ENCODE measurements around the gene POC5. TPM values are rescaled to one million over a fixed set of nuclear protein-coding genes. Genes with fewer than 3 reads are reported as not detected.

POC5 gene
- total and polyA plus RNA-seq, 11 donors: 3.4 to 6.7 (median 4.8) TPM

DNA sequence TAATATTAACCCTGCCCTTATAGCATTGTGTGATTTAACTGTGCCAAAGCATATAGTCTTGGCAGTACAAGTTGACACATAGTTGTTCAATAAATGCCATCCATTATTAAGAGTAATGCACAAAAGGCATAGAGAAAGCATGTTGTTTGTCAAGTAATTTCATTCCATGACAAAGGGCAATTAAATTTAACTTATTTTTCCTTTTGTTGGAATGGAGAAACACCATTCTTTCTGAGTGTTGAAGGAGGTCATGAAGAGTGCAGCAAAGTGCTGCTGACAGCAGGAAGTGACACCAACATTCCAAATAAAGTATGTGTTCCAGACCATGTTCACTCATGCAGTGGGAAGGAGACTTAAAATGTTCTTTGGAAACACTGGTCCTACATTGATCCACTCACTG lies 76.8 kb downstream of the POC5 start:
- TF ChIP-seq POLR2A (IDR thresholded peaks at IDR 0.05): no peak
- TF ChIP-seq, protein P1, sequence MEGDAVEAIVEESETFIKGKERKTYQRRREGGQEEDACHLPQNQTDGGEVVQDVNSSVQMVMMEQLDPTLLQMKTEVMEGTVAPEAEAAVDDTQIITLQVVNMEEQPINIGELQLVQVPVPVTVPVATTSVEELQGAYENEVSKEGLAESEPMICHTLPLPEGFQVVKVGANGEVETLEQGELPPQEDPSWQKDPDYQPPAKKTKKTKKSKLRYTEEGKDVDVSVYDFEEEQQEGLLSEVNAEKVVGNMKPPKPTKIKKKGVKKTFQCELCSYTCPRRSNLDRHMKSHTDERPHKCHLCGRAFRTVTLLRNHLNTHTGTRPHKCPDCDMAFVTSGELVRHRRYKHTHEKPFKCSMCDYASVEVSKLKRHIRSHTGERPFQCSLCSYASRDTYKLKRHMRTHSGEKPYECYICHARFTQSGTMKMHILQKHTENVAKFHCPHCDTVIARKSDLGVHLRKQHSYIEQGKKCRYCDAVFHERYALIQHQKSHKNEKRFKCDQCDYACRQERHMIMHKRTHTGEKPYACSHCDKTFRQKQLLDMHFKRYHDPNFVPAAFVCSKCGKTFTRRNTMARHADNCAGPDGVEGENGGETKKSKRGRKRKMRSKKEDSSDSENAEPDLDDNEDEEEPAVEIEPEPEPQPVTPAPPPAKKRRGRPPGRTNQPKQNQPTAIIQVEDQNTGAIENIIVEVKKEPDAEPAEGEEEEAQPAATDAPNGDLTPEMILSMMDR (IDR thresholded peaks at IDR 0.05): no peak
- Histone ChIP-seq H3K27me3 (no peaks in the 10 kb centered on the region), H3K27ac (no peak overlapping the region), H3K4me3 (no peak overlapping the region), H3K36me3 (no peaks in the 10 kb centered on the region), H3K9me3 (peaks cover 0 to 19% (median 1%) of the 10 kb centered on the region in 12 donors), H3K4me1 (no peaks in the 10 kb centered on the region)
- DNase-seq: no peak
- intact Hi-C loops (cut with DNase I): no loop called here
- no peak for ATAC-seq

DNA sequence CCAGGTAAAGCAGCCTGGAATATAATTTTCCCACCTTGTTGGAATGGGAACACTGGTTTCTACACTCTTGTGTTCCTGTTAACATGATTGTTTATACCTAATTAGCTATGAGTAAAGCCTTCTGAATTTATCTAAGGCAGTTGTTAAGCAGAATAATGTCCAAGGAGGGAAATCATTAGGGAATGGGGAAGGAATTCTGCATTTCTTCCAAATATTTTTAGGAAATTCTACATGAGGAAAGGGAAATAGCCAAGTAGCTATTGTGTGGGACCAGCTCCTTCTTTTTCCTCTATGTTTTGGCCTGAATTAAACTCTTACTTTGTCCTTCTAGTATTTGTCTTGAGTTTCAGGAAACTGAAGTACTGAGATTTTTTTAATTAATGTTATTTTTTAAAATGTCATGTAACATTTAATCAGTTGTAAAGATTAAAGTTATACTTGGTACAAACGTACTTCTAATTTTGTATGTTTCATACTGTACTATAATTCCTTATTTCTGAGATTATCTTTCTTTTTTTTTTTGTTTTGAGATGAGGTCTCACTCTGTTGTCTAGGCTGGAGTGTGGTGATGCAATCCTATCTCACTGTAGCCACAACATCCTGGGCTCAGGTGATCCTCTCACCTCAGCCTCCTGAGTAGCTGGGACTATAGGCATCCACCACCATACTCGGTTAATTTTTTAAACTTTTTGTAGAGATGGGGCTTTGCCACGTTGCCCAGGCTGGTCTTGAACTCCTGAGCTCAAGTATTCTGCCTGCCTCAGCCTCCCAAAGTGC lies 77.5 kb downstream of the POC5 start:
- DNase-seq: no peak
- no peaks in the 10 kb centered on the region for H3K27me3 ChIP-seq
- H3K9me3 ChIP-seq: peaks cover 0 to 19% (median 1%) of the 10 kb centered on the region in 12 donors
- H3K27ac ChIP-seq: no peak overlapping the region
- TF ChIP-seq, protein P1 (IDR thresholded peaks at IDR 0.05): no peak
- TF ChIP-seq POLR2A (IDR thresholded peaks at IDR 0.05): no peak
- no peaks in the 10 kb centered on the region for H3K4me1 ChIP-seq
- WGBS, 4 donors: 77 to 82% (median 80%) methylated on average over 3 of the region's 3 CpGs
- intact Hi-C loops (cut with DNase I): no loop called here
- no peaks in the 10 kb centered on the region for H3K36me3 ChIP-seq
- H3K4me3 ChIP-seq: no peak overlapping the region
- no peak for ATAC-seq

DNA sequence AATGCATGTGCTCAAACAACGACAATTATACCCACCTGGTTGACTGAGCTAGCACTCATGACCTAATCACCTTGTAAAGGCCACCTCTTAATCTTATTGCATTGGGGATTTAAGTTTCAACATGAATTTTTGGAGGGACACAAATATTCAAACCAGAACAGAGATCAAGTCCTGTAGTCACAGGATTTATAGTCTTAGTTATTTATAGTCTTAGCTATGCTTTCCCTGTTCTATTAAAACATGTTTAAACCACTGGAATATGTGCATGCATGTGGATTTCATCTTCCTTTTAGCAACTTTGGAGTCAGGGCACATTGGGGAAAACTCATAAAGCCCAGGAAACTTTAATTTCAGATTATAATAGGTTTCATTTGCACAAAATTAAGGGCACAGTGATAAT lies 79.3 kb downstream of the POC5 start:
- DNase-seq (no peak), ATAC-seq (no peak)
- 78 to 95% (median 91%) methylated on average over 1 of the region's 1 CpG for WGBS, 4 donors
- Histone ChIP-seq H3K4me3 (no peak overlapping the region), H3K36me3 (no peaks in the 10 kb centered on the region), H3K27me3 (no peaks in the 10 kb centered on the region), H3K9me3 (peaks cover 0 to 19% (median 1%) of the 10 kb centered on the region in 12 donors), H3K4me1 (peaks cover 0 to 3% (median 0%) of the 10 kb centered on the region in 12 donors), H3K27ac (no peak overlapping the region)
- TF ChIP-seq POLR2A (IDR thresholded peaks at IDR 0.05): no peak
- TF ChIP-seq, protein P1 (IDR thresholded peaks at IDR 0.05): no peak
- intact Hi-C loops (cut with DNase I): no loop called here

DNA sequence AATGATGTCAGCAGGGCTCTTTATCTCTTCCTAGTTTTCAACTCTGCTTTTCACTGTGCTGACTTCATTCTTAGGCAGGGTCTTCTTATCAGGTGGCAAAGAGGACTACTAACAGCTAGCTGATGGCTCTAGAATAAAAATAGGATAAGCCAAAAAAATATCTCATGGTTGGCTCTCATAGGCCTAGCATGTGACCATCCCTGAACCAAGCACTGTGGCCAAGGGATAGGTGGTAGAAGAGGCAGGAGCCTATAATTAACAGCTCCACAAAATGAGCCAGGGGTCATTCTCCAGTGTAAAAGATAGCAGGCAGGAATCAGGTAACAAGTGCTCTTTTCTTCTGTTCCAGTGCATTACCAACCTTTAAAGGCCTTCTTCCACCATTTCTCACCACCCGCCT lies 84.9 kb downstream of the POC5 start:
- Histone ChIP-seq H3K27ac (peak overlapping the region in 4 of 12 donors; percentile 32 to 73 (median 52)), H3K4me3 (no peak overlapping the region), H3K4me1 (peaks cover 0 to 9% (median 0%) of the 10 kb centered on the region in 12 donors), H3K27me3 (no peaks in the 10 kb centered on the region), H3K9me3 (no peaks in the 10 kb centered on the region), H3K36me3 (no peaks in the 10 kb centered on the region)
- DNase-seq (peak in 2 of 5 donors; percentile 37 to 41), ATAC-seq (peak; percentile 72 to 95 (median 90))
- TF ChIP-seq POLR2A (IDR thresholded peaks at IDR 0.05): no peak
- TF ChIP-seq, protein P1 (IDR thresholded peaks at IDR 0.05): no peak
- WGBS, 4 donors: 57 to 82% (median 68%) methylated on average over 1 of the region's 1 CpG
- intact Hi-C loops (cut with DNase I): no loop called here
